ENCODE measurements around the gene TGFBR3L.

Gene TGFBR3L

DNA sequence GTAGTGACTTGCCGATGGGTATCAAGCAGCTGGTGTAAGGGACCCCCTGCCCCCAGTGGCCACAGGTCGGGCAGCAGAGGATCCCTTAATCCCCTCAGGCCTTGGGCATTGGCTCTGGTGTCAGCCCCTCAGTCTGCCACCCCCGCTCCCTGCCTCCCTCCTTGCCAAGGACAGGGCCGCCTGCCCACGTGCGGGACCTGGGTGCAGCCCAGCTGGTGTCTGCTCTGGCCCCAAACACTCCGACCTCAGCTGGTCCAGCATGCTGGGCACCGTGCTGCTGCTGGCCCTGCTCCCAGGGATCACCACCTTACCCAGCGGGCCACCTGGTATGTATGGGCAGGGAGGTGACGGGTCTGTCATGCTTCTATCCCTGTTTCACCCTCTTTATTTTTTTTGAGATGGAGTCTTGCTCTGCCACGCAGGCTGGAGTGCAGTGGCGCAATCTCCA, at the start of gene TGFBR3L:
Gene TGFBR3L, plus strand, starts transcription at position 233 of the 448 bp plus-strand sequence.
- TF ChIP-seq, protein P1, sequence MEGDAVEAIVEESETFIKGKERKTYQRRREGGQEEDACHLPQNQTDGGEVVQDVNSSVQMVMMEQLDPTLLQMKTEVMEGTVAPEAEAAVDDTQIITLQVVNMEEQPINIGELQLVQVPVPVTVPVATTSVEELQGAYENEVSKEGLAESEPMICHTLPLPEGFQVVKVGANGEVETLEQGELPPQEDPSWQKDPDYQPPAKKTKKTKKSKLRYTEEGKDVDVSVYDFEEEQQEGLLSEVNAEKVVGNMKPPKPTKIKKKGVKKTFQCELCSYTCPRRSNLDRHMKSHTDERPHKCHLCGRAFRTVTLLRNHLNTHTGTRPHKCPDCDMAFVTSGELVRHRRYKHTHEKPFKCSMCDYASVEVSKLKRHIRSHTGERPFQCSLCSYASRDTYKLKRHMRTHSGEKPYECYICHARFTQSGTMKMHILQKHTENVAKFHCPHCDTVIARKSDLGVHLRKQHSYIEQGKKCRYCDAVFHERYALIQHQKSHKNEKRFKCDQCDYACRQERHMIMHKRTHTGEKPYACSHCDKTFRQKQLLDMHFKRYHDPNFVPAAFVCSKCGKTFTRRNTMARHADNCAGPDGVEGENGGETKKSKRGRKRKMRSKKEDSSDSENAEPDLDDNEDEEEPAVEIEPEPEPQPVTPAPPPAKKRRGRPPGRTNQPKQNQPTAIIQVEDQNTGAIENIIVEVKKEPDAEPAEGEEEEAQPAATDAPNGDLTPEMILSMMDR (IDR thresholded peaks at IDR 0.05): no peak
- DNase-seq: no peak
- Mint-ChIP-seq H3K27me3 (ENCODE audit: low read depth, poor library complexity) (peaks cover 58% of the 10 kb centered on the region), H3K9me3 (no peaks in the 10 kb centered on the region), H3K4me1 (peaks cover 20% of the 10 kb centered on the region), H3K4me3 (peak within 1 kb of the TSS; percentile 63), H3K27ac (no peak within 1 kb of the TSS), H3K36me3 (ENCODE audit: low read depth) (peaks cover 20% of the 10 kb centered on the region)

GRCh38 chr19:7865262-7865911, 49.2 kb upstream of the TGFBR3L start:
- TF ChIP-seq, protein P1 (IDR thresholded peaks at IDR 0.05): no peak
- DNase-seq: no peak
- no peaks in the 10 kb centered on the region for H3K36me3 Mint-ChIP-seq (ENCODE audit: low read depth)
- no peak overlapping the region for H3K27ac Mint-ChIP-seq
- H3K4me1 Mint-ChIP-seq: peaks cover 10% of the 10 kb centered on the region
- H3K27me3 Mint-ChIP-seq (ENCODE audit: low read depth, poor library complexity): peaks cover 76% of the 10 kb centered on the region
- no peaks in the 10 kb centered on the region for H3K9me3 Mint-ChIP-seq
- H3K4me3 Mint-ChIP-seq: no peak overlapping the region

DNA sequence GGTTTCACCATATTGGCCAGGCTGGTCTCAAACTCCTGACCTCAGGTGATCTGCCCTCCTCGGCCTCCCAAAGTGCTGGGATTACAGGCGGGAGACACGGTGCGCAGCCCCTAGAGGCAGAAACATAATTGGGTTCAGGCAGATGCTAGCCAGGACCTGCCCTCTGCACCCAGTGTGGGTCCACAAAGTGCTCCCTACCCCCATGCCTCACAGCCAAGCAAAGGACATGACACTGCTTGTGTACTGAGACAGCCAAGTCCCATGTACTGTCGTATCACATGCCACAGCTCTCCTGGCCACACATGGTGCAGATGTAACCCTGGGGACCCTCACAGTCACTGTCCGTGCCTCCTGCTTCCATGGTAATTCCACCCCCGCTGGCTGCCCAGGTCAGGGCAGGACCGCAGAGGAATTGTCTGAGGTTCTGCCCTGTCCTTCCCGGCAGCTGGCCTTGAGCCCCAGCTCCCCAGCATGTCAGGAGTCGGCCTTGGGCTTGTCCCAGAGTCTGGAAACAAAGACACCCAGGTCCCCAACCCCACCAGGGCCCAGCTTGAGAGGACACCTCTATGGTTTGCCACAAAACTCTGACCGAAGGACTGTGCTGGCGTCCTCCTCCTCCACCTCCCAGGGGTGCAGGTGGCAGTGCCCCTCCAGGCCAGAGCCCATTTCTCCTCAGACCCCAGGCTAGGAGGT, 48.1 kb upstream of the TGFBR3L start:
- no peak for DNase-seq
- Mint-ChIP-seq H3K9me3 (no peaks in the 10 kb centered on the region), H3K27me3 (ENCODE audit: low read depth, poor library complexity) (peaks cover 68% of the 10 kb centered on the region), H3K4me3 (no peak overlapping the region), H3K4me1 (peaks cover 14% of the 10 kb centered on the region), H3K36me3 (ENCODE audit: low read depth) (no peaks in the 10 kb centered on the region), H3K27ac (no peak overlapping the region)
- TF ChIP-seq, protein P1 (IDR thresholded peaks at IDR 0.05): no peak

- TF ChIP-seq, protein P1 (IDR thresholded peaks at IDR 0.05): no peak
- Mint-ChIP-seq H3K4me3 (no peak overlapping the region), H3K27ac (no peak overlapping the region), H3K4me1 (peaks cover 21% of the 10 kb centered on the region), H3K9me3 (no peaks in the 10 kb centered on the region), H3K36me3 (ENCODE audit: low read depth) (no peaks in the 10 kb centered on the region), H3K27me3 (ENCODE audit: low read depth, poor library complexity) (peaks cover 68% of the 10 kb centered on the region)
- DNase-seq: no peak
These were observed 47.4 kb upstream of the TGFBR3L start for GRCh38 chr19:7867092-7867844.

DNA sequence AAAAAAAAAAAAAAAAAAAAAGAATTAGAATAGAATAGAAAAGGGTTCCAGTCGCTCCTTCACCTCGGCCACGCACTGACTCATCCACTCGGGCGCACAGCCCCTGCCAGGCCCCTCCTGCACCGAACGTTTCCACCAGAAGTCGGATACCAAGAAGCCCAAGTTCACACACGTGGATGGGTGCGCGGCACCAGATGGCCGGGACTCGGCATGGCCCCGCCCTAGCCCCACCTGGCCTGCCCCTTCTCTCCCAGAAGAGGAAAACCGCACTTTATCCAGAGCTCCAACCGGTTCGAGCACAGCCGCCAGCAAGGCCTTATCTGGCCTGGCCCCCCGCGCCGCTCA, 46.3 kb upstream of the TGFBR3L start:
- Mint-ChIP-seq H3K27me3 (ENCODE audit: low read depth, poor library complexity) (peaks cover 66% of the 10 kb centered on the region), H3K4me1 (peaks cover 22% of the 10 kb centered on the region), H3K4me3 (no peak overlapping the region), H3K9me3 (no peaks in the 10 kb centered on the region), H3K36me3 (ENCODE audit: low read depth) (no peaks in the 10 kb centered on the region), H3K27ac (no peak overlapping the region)
- no peak for DNase-seq
- TF ChIP-seq, protein P1 (IDR thresholded peaks at IDR 0.05): no peak

Measured in nephron progenitor cell (in vitro differentiated cells).